Activated CD4-positive, CD25-positive, alpha-beta regulatory T cell (primary cell): ENCODE data around the gene C2orf92.
"Not testable (repeated sequence)": the region's sequence is repeated elsewhere in the genome, so short reads cannot be mapped to it uniquely, and the experiment has no call there.

Experiments used
- DNase-seq, 4 experiments: peaks; one replicate each; lab custom pipeline; 2025; lab: John Stamatoyannopoulos, UW

Gene C2orf92

GRCh38 chr2:97669448-97669847 lies at the start of gene C2orf92:
Gene C2orf92, plus strand, starts transcription at chr2:97669713. Its CDS starts 76 bp downstream, at chr2:97669789.
- no peak for DNase-seq

GRCh38 chr2:97620492-97620891 lies 49.0 kb upstream of the C2orf92 start:
- DNase-seq = not testable (repeated sequence)

GRCh38 chr2:97622976-97623375 lies 46.5 kb upstream of the C2orf92 start:
- DNase-seq = not testable (repeated sequence)

GRCh38 chr2:97625354-97626048 lies 44.0 kb upstream of the C2orf92 start:
- DNase-seq = not testable (repeated sequence)

GRCh38 chr2:97626049-97626430 lies 43.5 kb upstream of the C2orf92 start:
- DNase-seq = not testable (repeated sequence)

GRCh38 chr2:97644023-97644717 lies 25.3 kb upstream of the C2orf92 start:
- no peak for DNase-seq

- no peak for DNase-seq
Measured at GRCh38 chr2:97645112-97645694, 24.3 kb upstream of the C2orf92 start.

GRCh38 chr2:97645695-97646629 lies 23.6 kb upstream of the C2orf92 start, which contains the start of gene COX5B:
Gene COX5B, plus strand, starts transcription at chr2:97646062. Its CDS starts 25 bp downstream, at chr2:97646087.
- DNase-seq = peak; percentile 96 to 98 (median 96)

- DNase-seq = no peak
Measured at GRCh38 chr2:97646977-97647376, 22.5 kb upstream of the C2orf92 start.

- no peak for DNase-seq
Measured at GRCh38 chr2:97651114-97651513, 18.4 kb upstream of the C2orf92 start.

GRCh38 chr2:97653473-97653872 lies 16.0 kb upstream of the C2orf92 start:
- no peak for DNase-seq

- no peak for DNase-seq
Measured at GRCh38 chr2:97653874-97654273, 15.6 kb upstream of the C2orf92 start.

- no peak for DNase-seq
Measured at GRCh38 chr2:97654309-97654708, 15.2 kb upstream of the C2orf92 start.

GRCh38 chr2:97654791-97655190 lies 14.7 kb upstream of the C2orf92 start:
- no peak for DNase-seq

GRCh38 chr2:97656129-97656755 lies 13.3 kb upstream of the C2orf92 start:
- no peak for DNase-seq

GRCh38 chr2:97656905-97657587 lies 12.5 kb upstream of the C2orf92 start:
- DNase-seq = no peak

- DNase-seq = no peak
Measured at GRCh38 chr2:97657986-97658690, 11.4 kb upstream of the C2orf92 start.

GRCh38 chr2:97658691-97659157 lies 10.8 kb upstream of the C2orf92 start:
- no peak for DNase-seq

GRCh38 chr2:97659256-97660043 lies 10.1 kb upstream of the C2orf92 start:
- DNase-seq = no peak
